ENCODE data around the gene CORIN. TPM values are rescaled to one million over a fixed set of nuclear protein-coding genes. Genes with fewer than 3 reads are reported as not detected.

Gene CORIN
- total and polyA plus RNA-seq, 4 donors: 0.15 to 9.1 (median 1.0) TPM

DNA sequence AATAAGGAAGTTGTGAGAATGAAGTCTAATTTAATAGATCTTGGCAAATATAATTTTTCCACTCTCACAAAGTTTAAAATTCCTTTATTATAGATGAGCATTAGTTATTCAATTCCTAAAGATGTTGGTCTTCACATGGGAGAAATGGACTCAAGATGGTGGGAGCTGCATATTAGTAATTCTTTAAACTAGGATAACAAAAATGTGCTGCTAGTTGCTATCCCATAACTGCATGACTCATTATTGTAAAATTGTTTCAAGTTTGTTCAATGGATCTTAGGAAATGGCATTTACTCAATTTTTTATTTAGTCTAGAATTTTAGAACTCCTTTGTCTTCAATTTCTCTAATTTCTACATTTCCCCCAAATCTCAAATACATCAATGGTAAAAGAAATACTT is 197.0 kb downstream of the CORIN start:
- Histone ChIP-seq H3K9me3 (ENCODE audit: control insufficient read depth in 4 of 4, insufficient read depth in 3 of 4, low read length in 3 of 4) (peaks cover 0 to 4% (median 0%) of the 10 kb centered on the region in 4 donors), H3K27me3 (ENCODE audit: control insufficient read depth in 3 of 3, insufficient read depth in 3 of 3, low read length in 2 of 3) (no peaks in the 10 kb centered on the region), H3K4me1 (ENCODE audit: control insufficient read depth in 5 of 5, insufficient read depth in 5 of 5, low read length in 5 of 5) (peaks cover 0 to 8% (median 0%) of the 10 kb centered on the region in 5 donors), H3K4me3 (no peak overlapping the region), H3K27ac (ENCODE audit: low read depth in 1 of 2, low read length in 1 of 2) (no peak overlapping the region), H3K9ac (ENCODE audit: insufficient read depth in 1 of 2, low read length in 2 of 2) (no peak overlapping the region), H3K36me3 (ENCODE audit: control insufficient read depth in 4 of 4, insufficient read depth in 4 of 4, low read length in 4 of 4) (peaks cover 0 to 6% (median 0%) of the 10 kb centered on the region in 4 donors)
- TF ChIP-seq, protein P1, sequence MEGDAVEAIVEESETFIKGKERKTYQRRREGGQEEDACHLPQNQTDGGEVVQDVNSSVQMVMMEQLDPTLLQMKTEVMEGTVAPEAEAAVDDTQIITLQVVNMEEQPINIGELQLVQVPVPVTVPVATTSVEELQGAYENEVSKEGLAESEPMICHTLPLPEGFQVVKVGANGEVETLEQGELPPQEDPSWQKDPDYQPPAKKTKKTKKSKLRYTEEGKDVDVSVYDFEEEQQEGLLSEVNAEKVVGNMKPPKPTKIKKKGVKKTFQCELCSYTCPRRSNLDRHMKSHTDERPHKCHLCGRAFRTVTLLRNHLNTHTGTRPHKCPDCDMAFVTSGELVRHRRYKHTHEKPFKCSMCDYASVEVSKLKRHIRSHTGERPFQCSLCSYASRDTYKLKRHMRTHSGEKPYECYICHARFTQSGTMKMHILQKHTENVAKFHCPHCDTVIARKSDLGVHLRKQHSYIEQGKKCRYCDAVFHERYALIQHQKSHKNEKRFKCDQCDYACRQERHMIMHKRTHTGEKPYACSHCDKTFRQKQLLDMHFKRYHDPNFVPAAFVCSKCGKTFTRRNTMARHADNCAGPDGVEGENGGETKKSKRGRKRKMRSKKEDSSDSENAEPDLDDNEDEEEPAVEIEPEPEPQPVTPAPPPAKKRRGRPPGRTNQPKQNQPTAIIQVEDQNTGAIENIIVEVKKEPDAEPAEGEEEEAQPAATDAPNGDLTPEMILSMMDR (IDR thresholded peaks at IDR 0.05; ENCODE audit: control extremely low read depth, extremely low read depth): no peak
- no peak for ATAC-seq (ENCODE audit: insufficient read depth, low FRiP score)
- DNase-seq: no peak

DNA sequence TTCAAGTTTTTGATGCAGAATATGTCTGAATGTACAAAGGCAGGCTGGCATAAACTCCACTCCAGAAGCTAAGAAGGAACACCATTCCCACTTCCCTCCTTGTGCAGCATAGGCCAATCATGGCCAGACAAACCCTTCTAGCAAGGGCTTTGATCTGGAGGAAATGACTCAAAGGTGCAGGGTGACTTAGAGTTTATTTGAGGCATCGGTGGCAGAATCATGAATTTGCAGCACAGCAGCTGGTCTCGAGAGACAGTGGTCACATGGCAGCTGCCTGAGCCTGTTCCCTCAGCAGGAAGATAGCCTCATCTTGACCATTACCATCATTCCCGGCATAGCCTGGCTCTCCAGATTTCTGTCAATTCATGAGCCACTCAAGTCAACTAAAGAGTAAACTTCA is 198.3 kb downstream of the CORIN start:
- TF ChIP-seq, protein P1 (IDR thresholded peaks at IDR 0.05; ENCODE audit: control extremely low read depth, extremely low read depth): no peak
- no peak overlapping the region for H3K27ac ChIP-seq (ENCODE audit: low read depth in 1 of 2, low read length in 1 of 2)
- no peaks in the 10 kb centered on the region for H3K27me3 ChIP-seq (ENCODE audit: control insufficient read depth in 3 of 3, insufficient read depth in 3 of 3, low read length in 2 of 3)
- peaks cover 0 to 4% (median 0%) of the 10 kb centered on the region in 4 donors for H3K9me3 ChIP-seq (ENCODE audit: control insufficient read depth in 4 of 4, insufficient read depth in 3 of 4, low read length in 3 of 4)
- DNase-seq (no peak), ATAC-seq (ENCODE audit: insufficient read depth, low FRiP score) (no peak)
- WGBS, 2 donors: 46 to 54% methylated on average over 3 of the region's 3 CpGs
- no peak overlapping the region for H3K4me3 ChIP-seq
- H3K4me1 ChIP-seq (ENCODE audit: control insufficient read depth in 5 of 5, insufficient read depth in 5 of 5, low read length in 5 of 5): peaks cover 0 to 8% (median 0%) of the 10 kb centered on the region in 5 donors
- peaks cover 0 to 6% (median 0%) of the 10 kb centered on the region in 4 donors for H3K36me3 ChIP-seq (ENCODE audit: control insufficient read depth in 4 of 4, insufficient read depth in 4 of 4, low read length in 4 of 4)
- H3K9ac ChIP-seq (ENCODE audit: insufficient read depth in 1 of 2, low read length in 2 of 2): no peak overlapping the region

DNA sequence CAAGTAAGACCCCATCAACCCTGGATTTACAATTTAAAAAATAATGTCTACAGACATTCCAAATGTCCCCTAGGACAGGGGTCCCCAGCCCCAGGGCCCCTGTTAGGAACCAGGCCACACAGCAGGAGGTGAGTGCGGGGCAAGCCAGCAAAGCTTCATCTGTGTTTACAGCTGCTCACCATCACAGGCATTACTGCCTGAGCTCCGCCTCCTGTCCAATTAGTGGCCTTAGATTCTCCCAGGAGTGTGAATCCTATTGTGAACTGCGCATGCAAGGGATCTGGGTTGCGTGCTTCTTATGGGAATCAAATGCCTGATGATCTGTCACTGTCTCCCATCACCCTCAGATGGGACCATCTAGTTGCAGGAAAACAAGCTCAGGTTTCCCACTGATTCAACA is 206.7 kb downstream of the CORIN start:
- no peak overlapping the region for H3K9ac ChIP-seq (ENCODE audit: insufficient read depth in 1 of 2, low read length in 2 of 2)
- no peak overlapping the region for H3K27ac ChIP-seq (ENCODE audit: low read depth in 1 of 2, low read length in 1 of 2)
- no peaks in the 10 kb centered on the region for H3K27me3 ChIP-seq (ENCODE audit: control insufficient read depth in 3 of 3, insufficient read depth in 3 of 3, low read length in 2 of 3)
- no peaks in the 10 kb centered on the region for H3K9me3 ChIP-seq (ENCODE audit: control insufficient read depth in 4 of 4, insufficient read depth in 3 of 4, low read length in 3 of 4)
- DNase-seq: no peak
- WGBS, 2 donors: 94% methylated on average over 4 of the region's 4 CpGs
- no peaks in the 10 kb centered on the region for H3K36me3 ChIP-seq (ENCODE audit: control insufficient read depth in 4 of 4, insufficient read depth in 4 of 4, low read length in 4 of 4)
- no peak for ATAC-seq (ENCODE audit: insufficient read depth, low FRiP score)
- no peaks in the 10 kb centered on the region for H3K4me1 ChIP-seq (ENCODE audit: control insufficient read depth in 5 of 5, insufficient read depth in 5 of 5, low read length in 5 of 5)
- H3K4me3 ChIP-seq: no peak overlapping the region
- TF ChIP-seq, protein P1 (IDR thresholded peaks at IDR 0.05; ENCODE audit: control extremely low read depth, extremely low read depth): no peak

DNA sequence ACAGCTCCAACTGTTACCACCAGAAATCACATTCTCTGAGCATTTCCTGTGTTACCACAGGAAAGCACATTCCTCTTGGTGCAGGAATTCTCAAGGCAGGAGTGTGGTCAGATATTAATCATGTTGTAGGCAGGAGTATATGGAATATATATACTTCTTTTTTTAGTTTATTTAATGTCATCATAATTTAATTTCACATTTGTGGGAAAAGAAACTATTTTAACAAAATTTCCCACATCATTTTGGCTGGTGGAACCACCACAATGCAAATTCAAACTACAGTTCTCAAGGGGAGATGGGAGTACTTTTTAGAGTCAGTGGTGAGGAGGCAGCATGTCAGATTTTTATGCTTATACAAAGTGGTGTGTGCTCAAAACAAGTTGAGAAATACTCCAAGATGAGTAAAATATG is 213.8 kb downstream of the CORIN start:
- H3K4me1 ChIP-seq (ENCODE audit: control insufficient read depth in 5 of 5, insufficient read depth in 5 of 5, low read length in 5 of 5): no peaks in the 10 kb centered on the region
- no peak overlapping the region for H3K4me3 ChIP-seq
- no peak overlapping the region for H3K27ac ChIP-seq (ENCODE audit: low read depth in 1 of 2, low read length in 1 of 2)
- H3K9me3 ChIP-seq (ENCODE audit: control insufficient read depth in 4 of 4, insufficient read depth in 3 of 4, low read length in 3 of 4): no peaks in the 10 kb centered on the region
- H3K36me3 ChIP-seq (ENCODE audit: control insufficient read depth in 4 of 4, insufficient read depth in 4 of 4, low read length in 4 of 4): no peaks in the 10 kb centered on the region
- H3K27me3 ChIP-seq (ENCODE audit: control insufficient read depth in 3 of 3, insufficient read depth in 3 of 3, low read length in 2 of 3): no peaks in the 10 kb centered on the region
- H3K9ac ChIP-seq (ENCODE audit: insufficient read depth in 1 of 2, low read length in 2 of 2): no peak overlapping the region
- DNase-seq (no peak), ATAC-seq (ENCODE audit: insufficient read depth, low FRiP score) (no peak)
- TF ChIP-seq, protein P1 (IDR thresholded peaks at IDR 0.05; ENCODE audit: control extremely low read depth, extremely low read depth): no peak

All from lung (tissue), 12 donors.